Astrocyte of the hippocampus (primary cell): ENCODE measurements around the gene PSMG4.

ENCODE experiments used
- DNase-seq: peaks from one replicate; pipeline ENCODE4 v3.0.0; 2011; ENCODE audit warnings: low read depth, low spot score

The PSMG4 gene

DNA sequence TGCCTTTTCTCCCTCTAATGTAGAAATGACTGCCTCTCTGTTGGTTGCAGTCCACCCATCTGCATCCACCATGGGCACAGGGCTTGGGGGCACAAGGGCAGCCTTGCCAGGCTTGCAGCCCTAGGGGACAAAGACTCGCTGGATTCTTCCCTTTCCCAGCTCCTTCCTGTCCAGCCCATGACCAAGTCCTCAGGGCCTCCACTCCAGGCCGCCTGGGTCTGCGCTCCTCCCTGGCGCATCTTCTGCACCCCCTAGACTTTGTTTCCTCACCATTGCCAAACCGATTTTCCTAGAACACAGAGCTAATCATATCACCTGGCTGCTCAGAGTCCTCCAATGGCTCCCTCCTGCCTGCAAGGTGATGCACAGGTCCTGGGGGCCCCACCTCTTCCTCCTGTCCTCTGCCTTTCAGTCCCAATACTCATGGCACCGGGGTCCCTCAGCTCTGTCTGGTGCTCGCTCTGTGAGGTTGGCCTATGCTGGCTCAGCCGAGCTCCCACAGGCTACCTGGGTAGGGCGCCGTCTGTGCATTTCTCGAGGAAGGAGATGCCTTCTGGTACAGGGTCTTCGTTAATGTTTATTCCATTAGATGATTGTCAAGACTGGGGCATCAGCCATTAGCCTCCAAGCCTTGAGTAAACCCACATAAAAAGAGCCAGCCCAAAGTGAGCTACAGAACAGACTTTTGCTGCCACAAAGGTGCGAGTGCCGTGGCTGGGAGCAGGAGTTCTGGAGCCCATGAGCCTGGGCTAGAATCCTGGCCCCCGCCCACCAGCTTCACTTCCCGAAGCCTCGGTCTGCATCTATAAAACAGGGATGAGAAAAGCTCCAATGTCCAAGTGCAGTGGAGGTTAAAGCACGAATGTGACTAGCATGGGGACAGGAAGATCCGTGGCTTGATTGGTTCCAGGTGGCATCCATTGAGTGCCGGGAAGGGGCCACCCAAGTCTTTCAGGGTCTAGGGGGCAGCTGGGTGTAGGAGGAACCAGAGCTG is 17.7 kb downstream of the PSMG4 start:
- no peak for DNase-seq

DNA sequence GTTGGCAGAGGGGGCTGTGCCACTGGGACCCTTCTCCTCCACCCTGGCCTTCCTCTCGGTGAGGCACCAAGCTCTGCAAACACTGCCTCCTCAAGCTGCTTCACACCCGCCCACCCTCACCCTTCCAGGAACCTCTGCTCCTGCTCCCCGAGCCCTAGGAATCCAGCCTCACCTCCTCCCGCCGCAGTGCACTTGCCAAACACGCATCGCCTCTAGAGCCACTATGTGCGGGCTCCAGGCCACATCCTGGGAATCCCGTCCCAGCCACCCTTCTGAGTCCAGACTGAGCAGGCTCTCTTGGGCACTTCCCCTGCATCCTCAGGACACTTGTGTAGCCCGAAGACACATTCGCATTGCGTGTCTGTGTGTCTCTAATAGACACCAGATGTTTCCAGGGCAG is 18.5 kb downstream of the PSMG4 start:
- no peak for DNase-seq

DNA sequence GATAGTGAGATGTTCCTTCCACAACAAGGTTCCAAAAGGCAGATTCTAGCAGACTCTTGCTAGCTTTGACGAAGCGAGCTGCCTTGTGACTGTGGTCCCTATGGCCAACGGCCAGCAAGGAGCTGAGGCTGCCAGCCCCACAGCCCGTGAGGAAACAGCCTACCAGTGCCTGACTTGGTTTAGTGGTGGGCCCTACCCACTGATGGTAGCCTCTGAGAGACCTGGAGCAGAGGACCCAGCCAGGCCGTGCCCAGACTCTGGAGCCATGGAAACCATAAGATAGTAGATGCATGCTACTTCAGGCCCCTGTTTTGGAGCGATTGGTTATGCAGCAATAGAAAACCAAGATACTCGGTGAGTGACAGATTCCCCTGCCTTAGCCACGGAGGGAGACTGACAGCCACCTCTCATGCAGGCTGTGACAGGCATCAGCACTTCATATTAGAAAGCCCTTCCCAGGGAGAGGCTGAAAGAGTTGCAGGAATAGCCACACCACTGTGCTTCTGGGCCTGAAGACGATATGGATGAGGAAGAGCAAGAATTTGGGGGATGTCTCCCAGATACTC is 19.2 kb downstream of the PSMG4 start:
- no peak for DNase-seq

DNA sequence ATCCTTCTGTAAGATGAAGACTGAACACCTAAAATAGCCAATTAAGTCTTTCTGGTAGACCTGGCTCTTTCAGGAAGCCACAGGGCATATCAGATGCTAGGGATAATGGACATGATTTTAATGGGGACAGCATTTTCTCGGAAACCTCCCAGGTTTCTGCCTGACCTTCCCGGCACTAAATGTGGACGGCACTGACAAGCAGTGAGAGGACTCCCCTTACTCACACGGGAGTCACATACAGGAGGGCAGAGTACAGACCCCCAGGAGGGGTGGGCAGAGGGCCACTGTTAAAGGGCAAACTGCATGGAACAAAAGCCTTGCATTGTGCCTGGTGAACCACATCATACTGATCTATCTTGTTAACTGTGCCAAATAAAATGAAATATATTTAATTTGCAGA is 19.9 kb downstream of the PSMG4 start:
- DNase-seq, result no peak

DNA sequence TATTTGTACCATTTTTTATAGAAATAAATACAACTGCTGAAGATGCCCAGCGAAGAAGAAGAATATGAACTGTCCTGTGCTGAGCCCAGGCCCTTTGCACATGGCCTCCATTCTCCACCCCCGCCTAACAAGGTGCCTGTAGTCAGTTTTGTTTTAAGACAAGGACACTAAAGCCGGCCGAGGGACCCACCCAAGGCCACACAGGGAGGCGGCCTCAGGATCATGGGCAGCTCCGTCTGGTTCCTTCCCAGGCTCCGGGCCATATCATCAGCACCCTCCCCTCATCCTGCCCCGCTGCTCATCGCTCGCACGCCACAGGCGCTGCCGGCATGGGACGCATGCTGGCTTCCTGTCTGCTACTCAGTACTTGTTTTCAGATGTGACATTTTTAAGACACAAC is 21.3 kb downstream of the PSMG4 start:
- DNase-seq, result no peak

DNA sequence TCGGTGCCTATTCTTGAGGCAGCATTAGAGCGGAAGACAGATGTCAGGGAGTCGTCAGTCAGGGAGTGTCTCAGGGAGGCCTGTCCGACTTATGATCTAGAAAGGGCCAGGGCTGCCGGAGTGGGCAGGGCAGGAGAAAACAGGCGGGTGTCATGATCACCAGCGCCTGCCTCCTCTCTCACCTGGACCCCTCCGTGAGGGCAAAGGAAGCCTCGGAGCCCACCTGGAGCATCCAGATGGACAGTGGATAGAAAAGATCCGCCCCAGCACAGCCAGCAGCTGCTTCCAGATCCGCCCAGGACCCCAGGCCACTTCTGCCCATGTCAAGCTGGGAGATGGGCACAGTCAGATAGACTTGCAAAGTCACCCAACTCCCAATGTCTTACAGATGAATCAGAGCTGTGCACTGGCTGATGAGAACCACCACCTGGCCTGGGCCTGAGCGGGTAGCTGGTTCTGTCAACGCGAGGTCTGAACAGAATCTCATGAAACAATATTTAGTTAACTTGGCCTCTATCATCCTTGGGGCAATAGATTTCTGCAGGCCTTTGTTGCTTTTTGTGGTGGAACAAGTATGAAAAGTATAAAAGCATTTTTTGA is 22.2 kb downstream of the PSMG4 start:
- DNase-seq, result peak; percentile 19

DNA sequence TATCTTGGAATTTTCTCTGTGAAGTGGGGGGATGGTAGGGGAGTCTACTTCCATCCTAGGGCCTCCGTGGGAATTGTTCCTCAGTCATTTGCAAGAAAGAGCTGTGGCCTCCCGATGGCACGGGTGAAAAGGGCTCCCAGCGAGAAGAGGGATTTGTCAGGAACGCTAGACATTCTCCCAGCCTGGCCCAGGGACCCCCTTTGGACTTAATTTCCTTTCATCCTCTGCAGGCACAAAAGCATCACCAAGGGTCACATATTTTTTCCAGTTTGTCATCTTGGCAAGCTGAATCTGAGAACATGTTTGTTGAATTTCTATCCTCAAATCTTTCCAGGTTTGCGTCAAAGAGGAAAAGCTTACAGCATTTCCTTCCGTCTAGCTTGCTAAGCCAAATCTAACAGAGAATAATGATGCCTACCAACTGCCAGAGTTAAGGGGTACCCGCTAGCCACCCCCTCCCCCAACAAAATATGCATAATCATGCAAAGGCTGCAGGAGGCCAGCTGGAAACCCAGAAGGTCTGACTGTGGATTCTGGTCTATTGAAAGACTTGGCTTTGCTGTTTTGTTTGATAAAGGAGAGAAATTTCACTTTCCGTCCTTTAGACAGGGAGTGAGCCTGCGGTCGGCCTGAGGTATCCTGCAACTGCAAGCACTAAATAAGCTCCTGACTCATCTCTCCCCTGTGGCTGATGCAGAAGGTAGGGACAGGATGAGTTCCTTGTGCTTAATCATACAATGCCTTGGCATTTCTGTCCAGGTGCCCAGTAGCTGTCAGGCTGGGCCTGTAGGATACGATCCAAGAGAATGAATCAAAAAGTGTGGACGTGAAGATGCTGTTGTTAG is 23.1 kb downstream of the PSMG4 start:
- peak; percentile 92 for DNase-seq

DNA sequence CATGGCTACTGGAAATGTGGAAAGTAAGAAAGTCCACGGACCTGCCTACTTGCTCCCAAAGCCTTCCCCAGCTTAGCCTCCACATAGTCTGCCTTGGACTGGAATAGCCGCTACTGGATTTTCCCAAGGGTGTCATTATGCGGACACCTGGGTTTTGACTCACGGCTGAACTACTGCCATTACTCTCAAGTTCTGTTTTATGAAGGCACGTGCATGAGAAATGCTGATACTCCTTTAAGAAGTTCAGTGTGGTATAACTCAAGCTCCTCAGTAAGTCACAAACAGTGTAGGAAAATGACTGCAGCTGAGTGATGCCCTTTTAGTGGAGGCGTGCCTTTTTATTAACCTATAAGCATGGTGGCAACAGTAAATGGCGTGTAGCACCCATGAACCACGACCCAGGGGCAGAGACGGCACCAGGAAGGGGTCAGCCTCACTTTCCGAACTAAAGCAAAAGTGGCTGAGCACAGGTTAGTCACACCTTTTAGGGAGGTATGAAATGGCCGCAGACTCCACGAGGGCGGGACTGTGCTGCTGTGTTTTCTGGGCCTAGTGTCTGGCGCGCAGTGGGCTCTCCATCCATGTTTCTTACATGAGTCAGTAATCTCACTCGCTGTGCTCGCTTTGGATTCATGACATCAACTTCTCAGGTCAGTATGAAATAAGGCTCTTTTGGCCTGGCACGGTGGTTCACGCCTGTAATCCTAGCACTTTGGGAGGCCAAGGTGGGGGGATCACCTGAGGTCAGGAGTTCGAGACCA is 23.9 kb downstream of the PSMG4 start:
- no peak for DNase-seq

DNA sequence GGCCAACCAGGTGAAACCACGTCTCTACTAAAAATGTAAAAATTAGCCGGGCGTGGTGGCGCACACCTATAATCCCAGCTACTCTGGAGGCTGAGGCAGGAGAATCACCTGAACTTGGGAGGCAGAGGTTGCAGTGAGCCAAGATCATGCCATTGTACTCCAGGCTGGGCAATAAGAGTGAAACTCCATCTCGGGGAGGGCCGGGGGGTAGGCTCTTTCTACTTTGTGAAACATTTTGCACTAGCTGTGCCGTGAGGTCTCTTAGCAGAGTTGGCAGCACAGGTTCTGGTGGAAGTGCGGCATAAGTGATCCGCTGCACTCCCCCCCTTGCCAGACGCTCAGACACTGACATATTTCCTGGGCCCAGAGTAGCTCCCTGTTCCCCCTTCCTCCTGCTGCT is 24.5 kb downstream of the PSMG4 start:
- DNase-seq, result no peak

DNA sequence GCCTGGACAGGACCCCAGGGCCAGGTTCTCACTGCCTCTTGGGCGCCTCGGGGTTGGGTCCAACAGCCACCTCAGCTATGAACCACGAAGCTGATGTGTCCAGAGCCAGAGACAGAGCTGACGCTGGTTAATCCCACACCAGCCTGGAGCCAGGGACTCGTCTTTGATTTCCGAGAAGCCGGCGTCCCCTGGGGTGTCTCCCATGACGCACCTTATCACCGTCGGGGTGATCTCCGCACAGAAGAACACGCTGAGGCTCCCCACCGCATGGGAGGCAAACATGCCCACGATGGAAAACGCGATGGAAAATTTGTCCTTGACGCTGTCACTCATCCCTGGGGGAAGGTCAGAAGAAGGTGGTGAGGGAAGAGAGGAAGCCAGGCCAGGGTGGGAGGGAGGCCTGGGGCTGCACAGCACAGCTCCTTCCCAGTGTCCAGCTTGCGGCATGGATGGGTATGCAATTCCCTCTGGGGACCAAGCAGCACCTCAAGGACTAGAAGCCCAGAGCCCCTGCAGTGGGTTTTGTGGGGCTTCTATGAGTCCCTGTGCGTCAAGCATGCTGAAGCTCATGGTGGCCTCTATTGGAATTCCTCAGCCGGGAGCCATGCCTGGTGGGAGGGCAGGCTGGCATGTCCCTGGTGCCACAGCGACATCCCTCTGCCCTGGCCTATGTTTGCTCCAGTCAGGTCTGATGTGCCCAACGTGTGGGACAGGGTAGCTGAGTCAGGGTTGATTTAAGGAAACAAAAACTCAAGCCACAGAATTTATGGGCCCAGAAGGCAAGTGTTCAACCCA is 25.1 kb downstream of the PSMG4 start:
- no peak for DNase-seq

DNA sequence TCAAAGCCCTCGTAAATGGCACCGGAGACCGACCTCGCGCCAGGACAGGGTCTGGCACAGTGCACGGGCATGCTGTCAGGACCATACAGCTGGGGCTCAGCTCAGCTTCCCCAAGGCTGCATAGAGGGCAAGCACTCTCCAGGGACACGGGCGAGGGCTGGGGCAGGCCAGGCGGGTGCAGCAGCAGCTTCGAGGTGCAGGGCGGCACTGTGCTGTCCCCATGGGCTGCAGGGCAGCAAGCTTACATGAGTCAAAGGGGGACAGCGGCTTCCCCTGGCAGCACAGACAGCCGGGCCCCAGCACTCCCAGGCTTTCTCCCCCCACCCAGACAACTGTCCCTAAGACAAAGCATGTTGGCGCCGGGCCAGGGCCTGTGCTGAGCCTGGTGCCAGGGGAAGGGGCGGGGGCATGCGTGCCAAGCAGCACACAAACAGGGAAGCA is 25.7 kb downstream of the PSMG4 start:
- DNase-seq, result peak; percentile 15

DNA sequence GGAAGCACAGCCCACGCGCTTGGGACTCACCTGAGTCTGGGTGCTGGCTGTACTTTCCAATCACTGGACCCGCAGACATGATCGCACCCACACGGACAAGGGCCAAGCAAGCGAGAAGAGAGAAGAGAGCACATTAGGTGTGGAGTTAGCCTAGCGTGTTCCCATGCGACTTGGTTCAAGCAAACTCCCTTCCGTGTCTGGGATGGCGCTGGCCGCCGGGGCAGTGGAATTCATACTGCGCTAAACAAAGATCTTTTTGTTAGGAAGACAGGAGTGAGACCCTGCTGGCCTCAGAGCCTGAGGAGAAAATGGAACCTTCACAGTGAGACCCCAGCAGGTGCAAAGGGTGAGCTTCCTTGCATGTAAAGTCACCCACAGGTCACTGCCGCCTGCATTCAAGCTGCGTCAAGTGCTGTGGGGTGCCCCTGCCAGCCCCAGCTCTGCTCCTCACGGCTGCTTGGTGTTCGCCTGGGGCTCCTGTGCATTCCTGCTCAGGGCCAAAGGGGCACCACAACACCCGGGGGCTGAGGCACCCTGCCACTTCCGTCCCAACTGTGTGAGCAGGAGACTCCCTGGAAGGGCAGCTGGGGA is 26.4 kb downstream of the PSMG4 start:
- peak; percentile 36 for DNase-seq

DNA sequence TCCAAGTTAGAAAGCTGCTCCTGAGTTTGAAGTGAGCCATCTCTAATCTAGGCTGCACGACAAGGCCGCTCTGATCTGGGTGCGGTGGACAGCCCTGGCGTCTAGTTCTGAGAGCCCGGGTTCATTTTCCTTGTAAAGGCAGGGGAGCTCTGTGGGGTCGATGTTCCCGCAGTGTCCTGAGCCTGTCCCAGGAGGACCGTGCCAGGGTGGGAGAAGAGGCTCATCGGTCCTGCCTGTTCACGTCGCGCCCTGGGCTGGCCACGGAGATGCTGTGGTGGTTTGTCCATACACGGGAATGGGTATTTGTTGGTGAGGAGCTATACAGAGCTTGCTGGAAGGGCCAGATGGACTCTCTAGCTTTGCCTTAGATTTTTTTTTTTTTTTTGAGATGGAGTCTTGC is 27.0 kb downstream of the PSMG4 start:
- DNase-seq, result no peak

DNA sequence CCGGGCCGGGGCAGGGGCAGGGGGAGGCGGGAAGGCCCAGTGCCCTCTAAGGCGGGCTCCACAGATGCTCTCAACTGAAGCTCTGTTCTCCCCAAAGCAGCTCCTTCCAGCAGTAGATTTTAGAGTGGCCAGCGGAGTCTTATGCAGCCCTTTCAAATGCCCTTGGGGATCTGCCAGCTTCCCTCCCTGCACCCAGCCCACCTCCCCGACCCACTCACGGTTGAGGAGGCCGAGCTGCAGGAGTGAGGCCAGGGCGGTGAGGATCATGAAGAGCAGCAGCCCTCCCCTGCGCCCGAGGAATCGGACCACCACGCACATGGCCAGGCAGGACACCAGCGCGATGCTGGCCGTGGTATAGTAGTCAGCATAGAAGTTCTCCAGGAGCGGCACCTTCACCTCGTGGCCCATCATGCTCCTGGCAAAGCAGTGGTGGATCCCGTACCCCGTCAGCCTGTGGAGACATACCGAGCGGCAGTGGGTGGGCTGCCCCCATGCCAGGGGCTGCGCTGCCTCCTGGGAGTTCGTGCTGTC is 28.0 kb downstream of the PSMG4 start:
- no peak for DNase-seq

DNA sequence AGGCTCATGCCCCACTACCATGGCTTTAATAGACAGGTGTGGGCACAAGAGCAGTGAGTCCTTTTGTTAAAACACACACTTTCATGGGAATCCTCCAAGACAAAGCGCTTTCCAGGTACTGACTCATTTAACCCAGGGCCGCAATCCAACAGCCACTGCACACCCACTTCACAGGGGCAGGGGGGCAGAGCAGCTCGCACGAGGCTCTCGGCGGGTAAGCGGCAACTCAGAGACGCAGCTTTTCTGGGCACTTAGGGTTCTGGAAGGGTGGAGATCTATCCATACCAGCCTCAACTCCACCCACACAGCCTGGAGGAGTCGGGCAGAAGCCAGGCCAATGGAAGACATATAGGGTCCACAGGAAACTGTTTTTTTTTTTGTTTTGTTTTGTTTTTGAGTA is 28.6 kb downstream of the PSMG4 start:
- peak; percentile 76 for DNase-seq

DNA sequence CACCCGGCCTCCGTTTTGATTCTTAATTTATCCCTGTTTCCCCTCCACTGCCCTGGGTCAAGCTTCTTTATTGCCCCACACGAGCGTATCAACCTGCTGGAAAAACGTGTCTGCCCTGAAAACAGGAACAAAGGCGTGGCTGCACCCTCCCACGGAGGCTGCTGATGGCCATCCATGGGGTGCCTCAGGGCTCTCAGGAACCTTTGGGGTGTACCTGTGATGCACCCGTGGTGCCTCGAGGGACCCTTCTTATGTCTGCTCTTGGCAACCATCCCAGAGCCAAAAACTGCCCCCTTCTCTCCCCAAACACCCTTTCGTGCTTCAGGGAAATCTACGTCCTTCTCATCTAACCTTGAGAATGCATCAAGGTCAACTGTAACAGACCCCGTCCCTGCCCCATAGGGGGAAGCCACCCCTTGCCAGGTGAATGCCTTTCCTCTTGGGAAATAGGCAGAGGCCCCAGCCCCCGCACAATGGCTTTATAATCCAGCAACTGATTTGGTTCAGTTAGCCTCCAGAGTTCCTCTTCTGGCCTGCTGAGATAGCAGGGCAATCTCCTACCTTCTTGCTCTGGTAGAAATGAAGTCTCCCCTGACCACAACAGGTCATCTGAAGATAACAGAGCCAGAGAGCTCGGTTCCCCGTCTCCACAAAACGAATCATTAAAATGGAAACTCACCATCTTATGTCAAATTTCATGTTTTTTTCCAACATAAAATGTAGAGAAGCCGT is 29.4 kb downstream of the PSMG4 start:
- no peak for DNase-seq

DNA sequence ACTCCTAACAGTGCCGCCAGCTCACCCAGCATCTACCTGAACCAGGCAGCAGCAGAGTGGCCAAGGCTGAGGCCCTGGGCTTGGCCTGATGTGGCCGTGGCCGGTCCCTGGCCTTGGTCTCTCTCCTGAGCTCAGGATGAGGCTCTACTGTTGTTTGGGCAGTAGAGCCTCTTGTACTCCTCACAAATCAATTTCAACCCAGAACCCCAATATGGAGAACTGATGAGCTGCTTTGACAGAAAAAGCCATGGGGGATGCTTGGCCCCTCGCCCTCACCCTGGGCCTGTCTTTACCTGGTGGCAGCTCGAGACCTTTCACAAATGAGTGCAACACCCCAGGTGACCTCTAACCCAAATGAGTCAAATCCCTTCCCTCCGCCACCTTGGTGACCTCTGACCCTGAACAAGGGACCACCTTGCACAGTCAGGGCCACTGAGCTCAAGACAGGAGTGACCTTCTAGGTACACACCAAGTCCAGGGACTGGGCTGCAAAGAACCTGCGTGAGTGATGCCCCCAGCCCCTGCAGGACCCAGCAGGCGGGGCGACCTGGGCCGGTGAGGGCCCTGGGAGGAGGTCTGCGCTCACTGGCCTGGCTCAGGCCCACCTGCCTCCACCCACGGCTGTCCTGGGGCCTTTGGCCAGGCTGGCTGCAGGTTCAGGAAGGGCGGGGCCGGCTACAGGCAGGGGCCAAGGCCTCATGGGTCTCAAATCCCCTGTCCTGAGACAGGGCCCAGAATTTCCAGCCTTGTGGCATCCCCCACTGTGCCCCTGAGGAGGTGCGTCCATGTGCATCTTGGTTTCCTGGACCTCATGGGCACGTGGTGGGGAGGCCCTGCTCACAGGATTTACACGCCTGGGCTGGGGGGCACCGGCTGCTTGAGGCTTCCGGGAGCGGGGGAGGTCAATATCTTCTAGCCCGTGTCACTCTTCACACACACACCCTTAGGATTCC is 30.2 kb downstream of the PSMG4 start:
- no peak for DNase-seq

DNA sequence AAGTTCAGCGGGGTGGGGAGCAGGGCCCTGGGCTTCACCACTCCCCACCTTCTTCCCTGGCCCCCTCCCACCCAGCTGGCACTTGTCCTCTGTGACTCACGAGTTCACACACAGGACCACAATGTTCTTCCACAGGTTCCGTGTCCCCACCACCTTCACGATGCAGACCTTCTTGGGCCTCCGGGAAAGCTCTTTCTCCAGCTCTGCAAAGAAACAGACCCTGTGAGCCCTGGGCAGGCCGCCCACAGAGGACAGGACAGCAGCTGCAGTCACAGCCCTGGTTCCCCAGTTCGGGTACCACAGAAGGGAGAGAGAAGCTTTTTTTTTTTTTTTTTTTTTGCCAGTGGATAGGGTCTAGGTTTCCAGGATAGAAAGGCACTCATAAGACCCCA is 30.9 kb downstream of the PSMG4 start:
- DNase-seq, result no peak
